HG03066 (cell line): Measurements from ENCODE around the gene ARHGAP10.
A peak's percentile ranks its signal among the peaks of the same experiment; 100 is the strongest.
"Not testable (repeated sequence)": the region's sequence is repeated elsewhere in the genome, so short reads cannot be mapped to it uniquely, and the experiment has no call there.

Source experiments
- ATAC-seq: cut with Tn5 transposase; IDR thresholded peaks from one replicate; pipeline ENCODE4 v1.9.1; 2021; ENCODE audit warnings: low read depth; ENCODE audit not compliant: unreplicated experiment

Gene ARHGAP10

GRCh38 chr4:147884536-147884935, 152.6 kb downstream of the ARHGAP10 start:
- ATAC-seq: no peak

- not testable (repeated sequence) for ATAC-seq
Measured at GRCh38 chr4:147885216-147885615, 153.3 kb downstream of the ARHGAP10 start.

- no peak for ATAC-seq
Measured at GRCh38 chr4:147891476-147892115, 159.7 kb downstream of the ARHGAP10 start.

GRCh38 chr4:147899512-147899911, 167.6 kb downstream of the ARHGAP10 start:
- no peak for ATAC-seq

GRCh38 chr4:147901388-147901787, 169.5 kb downstream of the ARHGAP10 start:
- ATAC-seq: no peak

- ATAC-seq: no peak
Measured at GRCh38 chr4:147901916-147902315, 170.0 kb downstream of the ARHGAP10 start.

GRCh38 chr4:147909225-147909624, 177.3 kb downstream of the ARHGAP10 start:
- ATAC-seq: no peak

GRCh38 chr4:147910315-147910714, 178.4 kb downstream of the ARHGAP10 start:
- ATAC-seq: no peak

- ATAC-seq: not testable (repeated sequence)
Measured at GRCh38 chr4:147912106-147912505, 180.2 kb downstream of the ARHGAP10 start.

GRCh38 chr4:147913137-147913536, 181.2 kb downstream of the ARHGAP10 start:
- ATAC-seq: peak; percentile 53

- no peak for ATAC-seq
Measured at GRCh38 chr4:147916351-147916750, 184.5 kb downstream of the ARHGAP10 start.

- ATAC-seq: no peak
Measured at GRCh38 chr4:147923381-147923780, 191.5 kb downstream of the ARHGAP10 start.

- no peak for ATAC-seq
Measured at GRCh38 chr4:147923854-147924253, 192.0 kb downstream of the ARHGAP10 start.

GRCh38 chr4:147924604-147925412, 192.9 kb downstream of the ARHGAP10 start:
- no peak for ATAC-seq

- ATAC-seq: no peak
Measured at GRCh38 chr4:147927377-147928137, 195.7 kb downstream of the ARHGAP10 start.

GRCh38 chr4:147928400-147928799, 196.5 kb downstream of the ARHGAP10 start:
- ATAC-seq: no peak

GRCh38 chr4:147929746-147930145, 197.9 kb downstream of the ARHGAP10 start:
- no peak for ATAC-seq

- no peak for ATAC-seq
Measured at GRCh38 chr4:147933316-147933715, 201.4 kb downstream of the ARHGAP10 start.

- no peak for ATAC-seq
Measured at GRCh38 chr4:147933779-147934178, 201.9 kb downstream of the ARHGAP10 start.

- no peak for ATAC-seq
Measured at GRCh38 chr4:147938496-147938895, 206.6 kb downstream of the ARHGAP10 start.

GRCh38 chr4:147940171-147940570, 208.3 kb downstream of the ARHGAP10 start:
- ATAC-seq: no peak
